GM12873 (cell line): Measurements from ENCODE around the gene RILPL1.

Source experiments
- TF ChIP-seq, protein P1 (sequence below): IDR thresholded peaks from 2 replicates; pipeline ENCODE4 v1.5.1; 2012; ENCODE audit warnings: low read depth, mild to moderate bottlenecking, moderate library complexity, low read length, control low read depth; ENCODE audit not compliant: insufficient read depth; ENCODE audit errors: missing control alignments

RILPL1 gene

DNA sequence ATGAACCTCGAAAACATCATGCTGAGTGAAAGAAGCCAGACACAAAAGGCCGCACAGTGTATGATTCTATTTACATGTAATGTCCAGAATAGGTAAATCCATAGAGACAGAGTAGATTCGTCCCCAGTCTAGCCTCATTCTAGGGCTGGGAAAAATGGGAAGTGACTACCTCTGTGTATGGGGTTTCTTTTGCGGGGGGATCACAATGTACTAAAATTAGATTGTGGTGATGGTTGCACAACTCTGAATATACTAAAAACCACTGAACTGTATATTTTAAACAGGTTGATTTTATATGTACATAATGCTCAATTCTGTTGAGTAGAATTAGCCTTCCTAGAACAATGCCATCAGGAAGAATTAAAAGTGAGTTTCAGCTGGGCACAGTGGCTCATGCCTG lies 90.7 kb downstream of the RILPL1 start:
- TF ChIP-seq, protein P1, sequence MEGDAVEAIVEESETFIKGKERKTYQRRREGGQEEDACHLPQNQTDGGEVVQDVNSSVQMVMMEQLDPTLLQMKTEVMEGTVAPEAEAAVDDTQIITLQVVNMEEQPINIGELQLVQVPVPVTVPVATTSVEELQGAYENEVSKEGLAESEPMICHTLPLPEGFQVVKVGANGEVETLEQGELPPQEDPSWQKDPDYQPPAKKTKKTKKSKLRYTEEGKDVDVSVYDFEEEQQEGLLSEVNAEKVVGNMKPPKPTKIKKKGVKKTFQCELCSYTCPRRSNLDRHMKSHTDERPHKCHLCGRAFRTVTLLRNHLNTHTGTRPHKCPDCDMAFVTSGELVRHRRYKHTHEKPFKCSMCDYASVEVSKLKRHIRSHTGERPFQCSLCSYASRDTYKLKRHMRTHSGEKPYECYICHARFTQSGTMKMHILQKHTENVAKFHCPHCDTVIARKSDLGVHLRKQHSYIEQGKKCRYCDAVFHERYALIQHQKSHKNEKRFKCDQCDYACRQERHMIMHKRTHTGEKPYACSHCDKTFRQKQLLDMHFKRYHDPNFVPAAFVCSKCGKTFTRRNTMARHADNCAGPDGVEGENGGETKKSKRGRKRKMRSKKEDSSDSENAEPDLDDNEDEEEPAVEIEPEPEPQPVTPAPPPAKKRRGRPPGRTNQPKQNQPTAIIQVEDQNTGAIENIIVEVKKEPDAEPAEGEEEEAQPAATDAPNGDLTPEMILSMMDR = no peak

DNA sequence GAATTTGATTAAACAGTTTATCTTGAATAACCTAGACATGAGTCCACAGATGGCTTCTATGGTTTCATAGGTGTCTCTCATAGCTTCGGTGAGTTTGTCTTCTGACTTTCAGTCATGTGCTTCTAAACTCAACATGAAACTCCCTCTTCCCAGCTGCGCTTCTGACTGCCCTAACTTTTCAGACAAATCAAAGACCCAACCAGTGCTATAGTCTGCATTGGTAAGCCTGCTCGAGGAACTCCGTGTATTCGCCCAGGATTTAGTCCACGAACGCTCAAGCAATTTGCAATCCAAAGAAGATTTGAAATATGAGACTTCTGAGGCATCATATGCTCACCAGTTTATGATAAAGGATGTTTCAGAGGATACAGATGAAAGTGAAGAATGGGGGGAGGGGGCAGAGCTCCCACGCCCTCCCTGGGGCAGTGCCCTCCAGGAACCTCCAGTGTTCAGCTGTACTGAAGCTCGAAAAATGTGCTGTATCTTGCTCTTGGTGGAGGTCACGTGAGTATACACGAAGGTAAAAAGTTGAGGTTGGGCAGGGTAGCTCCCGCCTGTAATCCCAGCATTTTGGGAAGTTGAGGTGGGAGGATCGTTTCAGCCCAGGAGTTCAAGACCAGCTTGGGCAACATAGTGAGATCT lies 91.9 kb downstream of the RILPL1 start:
- TF ChIP-seq, protein P1 = no peak

DNA sequence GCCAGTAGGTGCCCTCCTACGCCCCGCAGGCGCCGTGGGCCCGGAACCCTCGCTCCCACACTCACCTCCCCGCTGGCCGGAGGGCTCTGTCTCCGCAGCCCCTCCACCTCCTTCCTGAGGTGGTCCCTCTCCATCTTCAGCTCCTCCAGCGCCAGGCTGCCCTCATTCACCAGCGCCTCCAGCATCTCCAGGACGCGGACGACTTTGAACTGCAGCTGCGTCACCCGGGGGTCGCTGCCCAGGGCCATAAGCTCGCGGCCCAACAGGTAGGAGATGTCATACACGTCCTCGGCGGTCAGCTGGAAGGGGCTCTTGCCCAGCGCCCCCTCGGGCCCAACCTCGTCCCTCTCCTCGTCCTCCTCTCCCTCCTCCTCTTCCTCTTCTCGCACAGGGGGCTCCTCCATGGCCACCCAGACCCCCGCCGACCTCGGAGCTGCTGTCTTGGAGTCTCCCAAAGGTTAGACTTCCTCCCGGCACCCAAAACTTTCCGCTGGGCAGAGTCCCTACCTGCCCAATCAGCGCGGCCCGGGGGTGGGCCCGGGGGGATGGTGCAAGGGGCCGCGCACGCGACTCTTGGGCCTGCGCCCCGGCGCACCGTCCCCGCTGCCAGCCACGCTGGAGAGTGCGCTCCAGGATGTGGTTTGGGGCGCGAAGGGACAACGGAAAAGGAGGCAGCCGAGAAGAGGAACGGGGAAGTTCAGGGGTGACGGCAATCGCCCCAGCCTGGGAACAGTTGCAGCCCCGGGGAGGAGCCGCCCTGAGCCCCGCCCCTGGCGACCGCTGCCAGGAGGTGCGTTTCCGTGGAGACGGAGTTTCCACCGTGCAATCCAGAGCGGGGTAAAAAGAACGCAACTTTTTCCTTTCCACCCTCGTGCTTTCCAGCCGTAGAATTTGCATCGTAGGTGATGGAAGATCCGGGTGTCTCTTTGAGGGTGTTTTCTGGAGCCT lies 97.2 kb downstream of the RILPL1 start, which contains the start of gene RILPL2:
RILPL2 (minus strand) TSS at position 668 of the 948 bp plus-strand sequence; CDS start at position 404, 264 bp downstream.
- TF ChIP-seq, protein P1 = peak; percentile 5

DNA sequence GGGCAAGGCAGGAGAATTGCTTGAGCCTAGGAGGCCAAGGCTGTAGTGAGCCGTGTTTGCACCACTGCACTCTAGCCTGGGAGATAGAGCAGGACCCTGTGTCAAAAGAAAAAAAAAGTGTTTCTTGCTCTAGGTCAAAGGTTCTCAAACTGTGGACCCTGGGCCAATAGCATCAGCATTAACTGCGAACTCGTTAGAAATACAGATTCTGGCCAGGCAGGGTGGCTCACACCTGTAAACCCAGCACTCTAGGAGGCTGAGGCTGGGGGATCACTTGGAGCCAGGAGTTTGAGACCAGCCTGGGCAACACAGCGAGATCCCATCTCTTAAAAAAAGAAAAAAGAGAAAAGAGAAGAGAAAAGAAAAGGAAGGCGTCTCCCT lies 97.9 kb downstream of the RILPL1 start:
- TF ChIP-seq, protein P1 = no peak

GRCh38 chr12:123433615-123434014 lies 99.9 kb downstream of the RILPL1 start:
- TF ChIP-seq, protein P1 = no peak

GRCh38 chr12:123428591-123428990 lies 104.9 kb downstream of the RILPL1 start:
- TF ChIP-seq, protein P1 = no peak
